K562 (cell line): ENCODE results near the gene DPP9. TPM values are rescaled to one million over a fixed set of nuclear protein-coding genes. Genes with fewer than 3 reads are reported as not detected.

ENCODE experiments used
- BCOR ChIP-seq: fragments of 450-650 bp; IDR thresholded peaks from 2 replicates; pipeline ENCODE4 v1.6.1; 2016
- FOXA3 ChIP-seq, 2 experiments: fragments of 450-650 bp in 1 of 2; sonication (generic) in 1 of 2; formaldehyde crosslinking; IDR thresholded peaks in 1 of 2; conservative IDR thresholded peaks in 1 of 2; 2 replicates each; pipeline versions ENCODE4 v1.4.0 to v1.8.0; 2020 to 2022; ENCODE audit warnings: mild to moderate bottlenecking in 2 of 2, missing genetic modification reagents in 1 of 2
- GTF2A2 ChIP-seq: IDR thresholded peaks from 2 replicates; pipeline ENCODE4 v1.6.1; 2016; ENCODE audit warnings: mild to moderate bottlenecking, missing genetic modification characterization, missing compliant biosample characterization
- HCFC1 ChIP-seq: IDR thresholded peaks from 2 replicates; pipeline ENCODE4 v1.6.1; 2012; ENCODE audit warnings: low read depth, low read length, improper control_type of control experiment
- KAT7 ChIP-seq: sonication (generic); formaldehyde crosslinking; IDR thresholded peaks from 2 replicates; pipeline ENCODE4 v1.8.0; 2022; ENCODE audit warnings: missing genetic modification reagents, mild to moderate bottlenecking, borderline replicate concordance
- MYC ChIP-seq, 2 experiments: fragments of 250-450 bp in 1 of 2; sonication (Bioruptor Pico) in 1 of 2; IDR thresholded peaks; 2 replicates each; pipeline versions ENCODE4 v1.5.1 to v1.6.1; 2012 to 2021; ENCODE audit warnings: low read depth in 2 of 2, borderline replicate concordance in 1 of 2, improper control_type of control experiment in 1 of 2, low read length in 1 of 2, mild to moderate bottlenecking in 1 of 2, moderate library complexity in 1 of 2
- PRMT5 ChIP-seq: sonication (generic); formaldehyde crosslinking; IDR thresholded peaks from 2 replicates; pipeline ENCODE4 v1.5.0; 2020; ENCODE audit warnings: missing genetic modification reagents
- PTTG1 ChIP-seq: fragments of 450-650 bp; IDR thresholded peaks from 2 replicates; pipeline ENCODE4 v1.6.1; 2016; ENCODE audit warnings: low read depth, mild to moderate bottlenecking, missing genetic modification characterization, missing compliant biosample characterization
- RAD51 ChIP-seq: fragments of 450-650 bp; IDR thresholded peaks from 2 replicates; pipeline ENCODE4 v1.7.1; 2016; ENCODE audit warnings: low read depth, mild to moderate bottlenecking, borderline replicate concordance
- RBM17 ChIP-seq: fragments of 200-400 bp; formaldehyde crosslinking; IDR thresholded peaks from 2 replicates; pipeline ENCODE4 v1.6.1; 2017; ENCODE audit warnings: low read depth, mild to moderate bottlenecking, low read length, borderline replicate concordance
- SOX6 ChIP-seq: fragments of 450-650 bp; IDR thresholded peaks from 2 replicates; pipeline ENCODE4 v1.6.1; 2014; ENCODE audit warnings: mild to moderate bottlenecking
- TAF1 ChIP-seq: IDR thresholded peaks from 2 replicates; pipeline ENCODE4 v1.6.1; 2011; ENCODE audit warnings: mild to moderate bottlenecking, low read length, moderate library complexity; ENCODE audit not compliant: insufficient read depth, control insufficient read depth, severe bottlenecking; ENCODE audit errors: extremely low read depth
- ZNF184 ChIP-seq: sonication (generic); formaldehyde crosslinking; IDR thresholded peaks from 2 replicates; pipeline ENCODE4 v1.5.0; 2020; ENCODE audit warnings: missing genetic modification reagents
- polyA plus RNA-seq, 8 experiments: library from polyadenylated mRNA; depleted of rRNA in 4 of 8; stranded (reverse) in 5 of 8; unstranded in 3 of 8; fragments of >200 nt; fragmentation: Nextera tagmentation in 2 of 8; fragmentation: Illumina TruSeq in 1 of 8; extraction: Ambion mirVana in 2 of 8; extraction: Trizol in 1 of 8; gene quantifications; 2 replicates each; pipeline versions ENCODE4 v1.2.1 to v1.2.3, GENCODE V29; 2011 to 2014; ENCODE audit warnings: inconsistent platforms in 1 of 8, missing spikeins in 1 of 8
- total RNA-seq, 7 experiments: library from RNA; depleted of rRNA in 6 of 7; stranded (reverse); fragments of >200 nt in 6 of 7; fragmentation: Illumina TruSeq in 2 of 7; extraction: Trizol in 2 of 7; gene quantifications; 2 replicates each; pipeline versions ENCODE4 v1.2.1 to v1.2.3, GENCODE V29; 2011 to 2021; ENCODE audit warnings: low replicate concordance in 1 of 7
- TF ChIP-seq, protein P1 (sequence below): sonication (generic); formaldehyde crosslinking; IDR thresholded peaks from 2 replicates; pipeline ENCODE4 v1.8.0; 2022; ENCODE audit warnings: missing genetic modification reagents, mild to moderate bottlenecking, moderate library complexity, borderline replicate concordance
- TF ChIP-seq, protein P2 (sequence below): sonication (generic); formaldehyde crosslinking; IDR thresholded peaks from 2 replicates; pipeline ENCODE4 v1.5.0; 2020; ENCODE audit warnings: missing genetic modification reagents
- TF ChIP-seq, protein P3 (sequence below): fragments of 250-450 bp; sonication (Bioruptor Pico); IDR thresholded peaks from 2 replicates; pipeline ENCODE4 v1.5.0; 2022; ENCODE audit warnings: mild to moderate bottlenecking
- TF ChIP-seq, protein P4 (sequence below): fragments of 250-450 bp; sonication (Bioruptor Pico); IDR thresholded peaks from 2 replicates; pipeline ENCODE4 v1.5.1; 2021; ENCODE audit warnings: mild to moderate bottlenecking
- TF ChIP-seq, protein P5 (sequence below): fragments of 450-650 bp; IDR thresholded peaks from 2 replicates; pipeline ENCODE4 v1.6.1; 2016; ENCODE audit warnings: mild to moderate bottlenecking

DPP9 gene
- total and polyA plus RNA-seq, 9 of the 15 experiments (the other 6 are each of a cell fraction or from before 2014, with no cell fraction given) = 0.90 to 66.7 (median 24.5) TPM

GRCh38 chr19:4723595-4724514 lies at the start of gene DPP9 (continued):
- TF ChIP-seq, protein P1, sequence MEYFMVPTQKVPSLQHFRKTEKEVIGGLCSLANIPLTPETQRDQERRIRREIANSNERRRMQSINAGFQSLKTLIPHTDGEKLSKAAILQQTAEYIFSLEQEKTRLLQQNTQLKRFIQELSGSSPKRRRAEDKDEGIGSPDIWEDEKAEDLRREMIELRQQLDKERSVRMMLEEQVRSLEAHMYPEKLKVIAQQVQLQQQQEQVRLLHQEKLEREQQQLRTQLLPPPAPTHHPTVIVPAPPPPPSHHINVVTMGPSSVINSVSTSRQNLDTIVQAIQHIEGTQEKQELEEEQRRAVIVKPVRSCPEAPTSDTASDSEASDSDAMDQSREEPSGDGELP = peak; percentile 93
- TF ChIP-seq HCFC1 = peak; percentile 87
- TF ChIP-seq, protein P2, sequence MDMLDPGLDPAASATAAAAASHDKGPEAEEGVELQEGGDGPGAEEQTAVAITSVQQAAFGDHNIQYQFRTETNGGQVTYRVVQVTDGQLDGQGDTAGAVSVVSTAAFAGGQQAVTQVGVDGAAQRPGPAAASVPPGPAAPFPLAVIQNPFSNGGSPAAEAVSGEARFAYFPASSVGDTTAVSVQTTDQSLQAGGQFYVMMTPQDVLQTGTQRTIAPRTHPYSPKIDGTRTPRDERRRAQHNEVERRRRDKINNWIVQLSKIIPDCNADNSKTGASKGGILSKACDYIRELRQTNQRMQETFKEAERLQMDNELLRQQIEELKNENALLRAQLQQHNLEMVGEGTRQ (CRISPR knock-in tag) = no peak
- TF ChIP-seq MYC (IDR thresholded peaks at IDR 0.05; ENCODE audit: low read depth, low read length) = peak; percentile 74; the same call in 1 of the 2 replicates
- no peak for TF ChIP-seq MYC (CRISPR knock-in tag; IDR thresholded peaks at IDR 0.05; ENCODE audit: borderline replicate concordance, low read depth)
- TF ChIP-seq SOX6 = peak; percentile 74
- peak; percentile 71 for TF ChIP-seq TAF1
- no peak for TF ChIP-seq PTTG1 (tag)
- TF ChIP-seq GTF2A2 = no peak
- TF ChIP-seq RBM17 = no peak
- TF ChIP-seq KAT7 (CRISPR knock-in tag) = peak; percentile 90; the same call in 1 of the 2 replicates
- TF ChIP-seq FOXA3 (CRISPR knock-in tag; conservative IDR thresholded peaks at IDR 0.05 in 1 of 2, IDR thresholded peaks at IDR 0.05 in 1 of 2) = no peak
- peak; percentile 78; the same call in 1 of the 2 replicates for TF ChIP-seq PRMT5 (CRISPR knock-in tag)
- TF ChIP-seq, protein P3, sequence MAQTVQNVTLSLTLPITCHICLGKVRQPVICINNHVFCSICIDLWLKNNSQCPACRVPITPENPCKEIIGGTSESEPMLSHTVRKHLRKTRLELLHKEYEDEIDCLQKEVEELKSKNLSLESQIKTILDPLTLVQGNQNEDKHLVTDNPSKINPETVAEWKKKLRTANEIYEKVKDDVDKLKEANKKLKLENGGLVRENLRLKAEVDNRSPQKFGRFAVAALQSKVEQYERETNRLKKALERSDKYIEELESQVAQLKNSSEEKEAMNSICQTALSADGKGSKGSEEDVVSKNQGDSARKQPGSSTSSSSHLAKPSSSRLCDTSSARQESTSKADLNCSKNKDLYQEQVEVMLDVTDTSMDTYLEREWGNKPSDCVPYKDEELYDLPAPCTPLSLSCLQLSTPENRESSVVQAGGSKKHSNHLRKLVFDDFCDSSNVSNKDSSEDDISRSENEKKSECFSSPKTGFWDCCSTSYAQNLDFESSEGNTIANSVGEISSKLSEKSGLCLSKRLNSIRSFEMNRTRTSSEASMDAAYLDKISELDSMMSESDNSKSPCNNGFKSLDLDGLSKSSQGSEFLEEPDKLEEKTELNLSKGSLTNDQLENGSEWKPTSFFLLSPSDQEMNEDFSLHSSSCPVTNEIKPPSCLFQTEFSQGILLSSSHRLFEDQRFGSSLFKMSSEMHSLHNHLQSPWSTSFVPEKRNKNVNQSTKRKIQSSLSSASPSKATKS (CRISPR knock-in tag) = no peak
- TF ChIP-seq ZNF184 = no peak
- TF ChIP-seq, protein P4, sequence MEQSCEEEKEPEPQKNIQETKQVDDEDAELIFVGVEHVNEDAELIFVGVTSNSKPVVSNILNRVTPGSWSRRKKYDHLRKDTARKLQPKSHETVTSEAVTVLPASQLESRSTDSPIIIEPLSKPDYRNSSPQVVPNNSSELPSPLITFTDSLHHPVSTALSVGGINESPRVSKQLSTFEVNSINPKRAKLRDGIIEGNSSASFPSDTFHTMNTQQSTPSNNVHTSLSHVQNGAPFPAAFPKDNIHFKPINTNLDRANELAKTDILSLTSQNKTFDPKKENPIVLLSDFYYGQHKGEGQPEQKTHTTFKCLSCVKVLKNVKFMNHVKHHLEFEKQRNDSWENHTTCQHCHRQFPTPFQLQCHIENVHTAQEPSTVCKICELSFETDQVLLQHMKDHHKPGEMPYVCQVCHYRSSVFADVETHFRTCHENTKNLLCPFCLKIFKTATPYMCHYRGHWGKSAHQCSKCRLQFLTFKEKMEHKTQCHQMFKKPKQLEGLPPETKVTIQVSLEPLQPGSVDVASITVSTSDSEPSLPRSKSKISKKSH (CRISPR knock-in tag) = no peak
- TF ChIP-seq RAD51 = no peak
- peak; percentile 9; the same call in 1 of the 2 replicates for TF ChIP-seq BCOR
- TF ChIP-seq, protein P5, sequence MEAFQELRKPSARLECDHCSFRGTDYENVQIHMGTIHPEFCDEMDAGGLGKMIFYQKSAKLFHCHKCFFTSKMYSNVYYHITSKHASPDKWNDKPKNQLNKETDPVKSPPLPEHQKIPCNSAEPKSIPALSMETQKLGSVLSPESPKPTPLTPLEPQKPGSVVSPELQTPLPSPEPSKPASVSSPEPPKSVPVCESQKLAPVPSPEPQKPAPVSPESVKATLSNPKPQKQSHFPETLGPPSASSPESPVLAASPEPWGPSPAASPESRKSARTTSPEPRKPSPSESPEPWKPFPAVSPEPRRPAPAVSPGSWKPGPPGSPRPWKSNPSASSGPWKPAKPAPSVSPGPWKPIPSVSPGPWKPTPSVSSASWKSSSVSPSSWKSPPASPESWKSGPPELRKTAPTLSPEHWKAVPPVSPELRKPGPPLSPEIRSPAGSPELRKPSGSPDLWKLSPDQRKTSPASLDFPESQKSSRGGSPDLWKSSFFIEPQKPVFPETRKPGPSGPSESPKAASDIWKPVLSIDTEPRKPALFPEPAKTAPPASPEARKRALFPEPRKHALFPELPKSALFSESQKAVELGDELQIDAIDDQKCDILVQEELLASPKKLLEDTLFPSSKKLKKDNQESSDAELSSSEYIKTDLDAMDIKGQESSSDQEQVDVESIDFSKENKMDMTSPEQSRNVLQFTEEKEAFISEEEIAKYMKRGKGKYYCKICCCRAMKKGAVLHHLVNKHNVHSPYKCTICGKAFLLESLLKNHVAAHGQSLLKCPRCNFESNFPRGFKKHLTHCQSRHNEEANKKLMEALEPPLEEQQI = peak; percentile 69
